ENCODE results near the gene LMNA.

LMNA gene

GRCh38 chr1:156176610-156177210 is 62.2 kb downstream of the LMNA start:
- TF ChIP-seq REST (IDR thresholded peaks at IDR 0.05; ENCODE audit: low read depth) (no peak), NFIC (IDR thresholded peaks at IDR 0.05) (no peak), CEBPB (IDR thresholded peaks at IDR 0.05) (no peak), ZBTB7A (IDR thresholded peaks at IDR 0.05; ENCODE audit: low read depth) (no peak), EP300 (IDR thresholded peaks at IDR 0.05; ENCODE audit: borderline replicate concordance) (no peak), RAD21 (IDR thresholded peaks at IDR 0.05; ENCODE audit: low read depth) (no peak), TEAD4 (IDR thresholded peaks at IDR 0.05) (no peak)

GRCh38 chr1:156177919-156178654 is 63.6 kb downstream of the LMNA start:
- TF ChIP-seq CREB1 (IDR thresholded peaks at IDR 0.05; ENCODE audit: low read depth), result no peak
- no peak for TF ChIP-seq TCF12 (IDR thresholded peaks at IDR 0.05; ENCODE audit: low read depth)
- TF ChIP-seq REST (IDR thresholded peaks at IDR 0.05; ENCODE audit: low read depth), result no peak
- no peak for TF ChIP-seq YY1 (IDR thresholded peaks at IDR 0.05; ENCODE audit: low read depth)
- TF ChIP-seq ZBTB7A (IDR thresholded peaks at IDR 0.05; ENCODE audit: low read depth), result no peak
- TF ChIP-seq USF1 (IDR thresholded peaks at IDR 0.05), result no peak

- TF ChIP-seq USF1 (IDR thresholded peaks at IDR 0.05), result no peak
- TF ChIP-seq TAF1 (IDR thresholded peaks at IDR 0.05; ENCODE audit: low read depth), result no peak
- TF ChIP-seq ZBTB7A (IDR thresholded peaks at IDR 0.05; ENCODE audit: low read depth), result no peak
- no peak for TF ChIP-seq MAX (IDR thresholded peaks at IDR 0.05)
These were observed 66.0 kb downstream of the LMNA start for GRCh38 chr1:156180471-156180870.

Measured in Ishikawa (cell line).